BLaER1 treated with 17β-estradiol and CSF1 and Interleukin-3, amounts not matched to agents 10 nM and 100 nM (cell line): ENCODE data around the gene CCL2.

ENCODE experiments used
- H3K27ac ChIP-seq, 11 experiments: shearing (Covaris generic); formaldehyde crosslinking; 2 replicates each; pipeline ENCODE4 v1.8.1; 2022
- H3K27me3 ChIP-seq, 11 experiments: shearing (Covaris generic); formaldehyde crosslinking; 2 replicates each; pipeline ENCODE4 v1.8.1; 2022
- H3K36me3 ChIP-seq, 11 experiments: shearing (Covaris generic); formaldehyde crosslinking; 2 replicates each; pipeline ENCODE4 v1.8.1; 2022
- H3K4me1 ChIP-seq, 10 experiments: shearing (Covaris generic); formaldehyde crosslinking; 2 replicates each; pipeline ENCODE4 v1.8.1; 2022
- H3K4me2 ChIP-seq, 11 experiments: shearing (Covaris generic); formaldehyde crosslinking; 2 replicates each; pipeline ENCODE4 v1.8.1; 2022
- H3K4me3 ChIP-seq, 10 experiments: shearing (Covaris generic); formaldehyde crosslinking; 2 replicates each; pipeline ENCODE4 v1.8.1; 2022
- H3K9ac ChIP-seq, 11 experiments: shearing (Covaris generic); formaldehyde crosslinking; 2 replicates each; pipeline ENCODE4 v1.8.1; 2022
- H3K9me3 ChIP-seq, 11 experiments: shearing (Covaris generic); formaldehyde crosslinking; replicated peaks in 1 of 11; 2 replicates each; pipeline ENCODE4 v1.8.1; 2022
- H4K20me1 ChIP-seq, 11 experiments: shearing (Covaris generic); formaldehyde crosslinking; 2 replicates each; pipeline ENCODE4 v1.8.1; 2022
- Cebpa-rat ChIP-seq, 11 experiments: shearing (Covaris generic); IDR thresholded peaks; 2 replicates each; pipeline ENCODE4 v1.8.1; 2022

Gene CCL2

GRCh38 chr17:34252444-34253138 lies 2.5 kb upstream of the CCL2 start:
- H3K27me3 ChIP-seq: no peaks in the 10 kb centered on the region
- H3K9ac ChIP-seq: peak overlapping the region in 3 of 11 experiments; percentile 54 to 70 (median 67); a peak in 7 of 22 replicates
- TF ChIP-seq Cebpa-rat (IDR thresholded peaks at IDR 0.05): no peak
- no peaks in the 10 kb centered on the region; a peak in 1 of 22 replicates for H4K20me1 ChIP-seq
- H3K4me3 ChIP-seq: peak overlapping the region in 1 of 10 experiments; percentile 17; a peak in 1 of 20 replicates
- peak overlapping the region in 10 of 11 experiments; percentile 5 to 97 (median 40); a peak in 13 of 22 replicates for H3K27ac ChIP-seq
- H3K36me3 ChIP-seq: peaks cover 0 to 17% (median 0%) of the 10 kb centered on the region in 11 experiments; a peak in 4 of 22 replicates
- peak overlapping the region; percentile 38 to 98 (median 74) for H3K4me2 ChIP-seq
- H3K9me3 ChIP-seq: no peaks in the 10 kb centered on the region
- peaks cover 31 to 96% (median 71%) of the 10 kb centered on the region in 10 experiments for H3K4me1 ChIP-seq

- peak overlapping the region in 1 of 10 experiments; percentile 17; a peak in 1 of 20 replicates for H3K4me3 ChIP-seq
- H3K4me2 ChIP-seq: peak overlapping the region in 8 of 11 experiments; percentile 65 to 98 (median 87); a peak in 13 of 22 replicates
- H3K27ac ChIP-seq: peak overlapping the region in 6 of 11 experiments; percentile 24 to 97 (median 76); a peak in 8 of 22 replicates
- H3K9me3 ChIP-seq: no peaks in the 10 kb centered on the region
- no peak for TF ChIP-seq Cebpa-rat (IDR thresholded peaks at IDR 0.05)
- H4K20me1 ChIP-seq: no peaks in the 10 kb centered on the region; a peak in 1 of 22 replicates
- H3K4me1 ChIP-seq: peaks cover 31 to 94% (median 65%) of the 10 kb centered on the region in 10 experiments
- peaks cover 0 to 17% (median 0%) of the 10 kb centered on the region in 11 experiments; a peak in 4 of 22 replicates for H3K36me3 ChIP-seq
- H3K27me3 ChIP-seq: no peaks in the 10 kb centered on the region
- H3K9ac ChIP-seq: peak overlapping the region in 3 of 11 experiments; percentile 5 to 67 (median 54); a peak in 2 of 22 replicates
These were observed 2.0 kb upstream of the CCL2 start for GRCh38 chr17:34253139-34253525.

- Histone ChIP-seq H3K27ac (peak overlapping the region in 8 of 11 experiments; percentile 21 to 97 (median 68); a peak in 11 of 22 replicates), H3K4me2 (peak overlapping the region; percentile 54 to 98 (median 81); a peak in 21 of 22 replicates), H3K9me3 (no peaks in the 10 kb centered on the region), H3K4me1 (peaks cover 31 to 94% (median 62%) of the 10 kb centered on the region in 10 experiments), H3K9ac (peak overlapping the region in 4 of 11 experiments; percentile 51 to 92 (median 86); a peak in 6 of 22 replicates), H3K27me3 (no peaks in the 10 kb centered on the region), H3K36me3 (peaks cover 0 to 17% (median 0%) of the 10 kb centered on the region in 11 experiments; a peak in 4 of 22 replicates), H4K20me1 (no peaks in the 10 kb centered on the region; a peak in 1 of 22 replicates), H3K4me3 (peak overlapping the region in 1 of 10 experiments; percentile 6; a peak in 2 of 20 replicates)
- no peak for TF ChIP-seq Cebpa-rat (IDR thresholded peaks at IDR 0.05)
These were observed 939 bp upstream of the CCL2 start for GRCh38 chr17:34254146-34254545.

GRCh38 chr17:34255381-34255732 lies 272 bp downstream of the CCL2 start:
- Histone ChIP-seq H3K27ac (peak overlapping the region in 9 of 11 experiments; percentile 21 to 97 (median 66); a peak in 17 of 22 replicates), H3K27me3 (no peaks in the 10 kb centered on the region), H4K20me1 (no peaks in the 10 kb centered on the region; a peak in 1 of 22 replicates), H3K9me3 (no peaks in the 10 kb centered on the region), H3K4me2 (peak overlapping the region; percentile 54 to 98 (median 81)), H3K36me3 (peaks cover 0 to 17% (median 0%) of the 10 kb centered on the region in 11 experiments; a peak in 4 of 22 replicates), H3K4me1 (peaks cover 31 to 93% (median 61%) of the 10 kb centered on the region in 10 experiments), H3K4me3 (peak overlapping the region in 7 of 10 experiments; percentile 26 to 68 (median 64); a peak in 14 of 20 replicates), H3K9ac (peak overlapping the region in 9 of 11 experiments; percentile 4 to 92 (median 65); a peak in 14 of 22 replicates)
- TF ChIP-seq Cebpa-rat (IDR thresholded peaks at IDR 0.05): no peak

GRCh38 chr17:34255841-34256240 lies 756 bp downstream of the CCL2 start:
- Histone ChIP-seq H3K27me3 (no peaks in the 10 kb centered on the region), H3K36me3 (peaks cover 0 to 17% (median 0%) of the 10 kb centered on the region in 11 experiments; a peak in 4 of 22 replicates), H3K4me2 (peak overlapping the region; percentile 54 to 98 (median 81)), H4K20me1 (no peaks in the 10 kb centered on the region; a peak in 1 of 22 replicates), H3K9me3 (no peaks in the 10 kb centered on the region), H3K27ac (peak overlapping the region in 6 of 11 experiments; percentile 57 to 97 (median 83); a peak in 12 of 22 replicates), H3K4me3 (peak overlapping the region in 7 of 10 experiments; percentile 26 to 68 (median 64); a peak in 13 of 20 replicates), H3K9ac (peak overlapping the region in 6 of 11 experiments; percentile 51 to 92 (median 74); a peak in 10 of 22 replicates), H3K4me1 (peaks cover 31 to 93% (median 61%) of the 10 kb centered on the region in 10 experiments)
- no peak for TF ChIP-seq Cebpa-rat (IDR thresholded peaks at IDR 0.05)

- peak overlapping the region in 3 of 11 experiments; percentile 82 to 92 (median 91); a peak in 4 of 22 replicates for H3K9ac ChIP-seq
- peak overlapping the region in 3 of 11 experiments; percentile 95 to 97 (median 97); a peak in 6 of 22 replicates for H3K27ac ChIP-seq
- no peaks in the 10 kb centered on the region for H3K9me3 ChIP-seq
- peak overlapping the region in 3 of 10 experiments; percentile 64 to 65 (median 64); a peak in 6 of 20 replicates for H3K4me3 ChIP-seq
- peaks cover 0 to 17% (median 0%) of the 10 kb centered on the region in 11 experiments; a peak in 4 of 22 replicates for H3K36me3 ChIP-seq
- peaks cover 18 to 93% (median 46%) of the 10 kb centered on the region in 10 experiments for H3K4me1 ChIP-seq
- TF ChIP-seq Cebpa-rat (IDR thresholded peaks at IDR 0.05): no peak
- H3K4me2 ChIP-seq: peak overlapping the region in 3 of 11 experiments; percentile 87 to 98 (median 94); a peak in 6 of 22 replicates
- H3K27me3 ChIP-seq: no peaks in the 10 kb centered on the region
- no peaks in the 10 kb centered on the region; a peak in 1 of 22 replicates for H4K20me1 ChIP-seq
These were observed 2.4 kb downstream of the CCL2 start for GRCh38 chr17:34257299-34257985.

GRCh38 chr17:34257986-34258326 lies 2.9 kb downstream of the CCL2 start:
- no peaks in the 10 kb centered on the region for H3K9me3 ChIP-seq
- peak overlapping the region in 3 of 11 experiments; percentile 87 to 98 (median 94); a peak in 6 of 22 replicates for H3K4me2 ChIP-seq
- peaks cover 0 to 17% (median 0%) of the 10 kb centered on the region in 11 experiments; a peak in 4 of 22 replicates for H3K36me3 ChIP-seq
- no peaks in the 10 kb centered on the region; a peak in 1 of 22 replicates for H4K20me1 ChIP-seq
- no peaks in the 10 kb centered on the region for H3K27me3 ChIP-seq
- no peak for TF ChIP-seq Cebpa-rat (IDR thresholded peaks at IDR 0.05)
- H3K9ac ChIP-seq: 0 out of 22 replicates have a peak overlapping the region, but pooled peaks of 1 of the 11 experiments have one; percentile 91
- H3K4me1 ChIP-seq: peaks cover 17 to 90% (median 41%) of the 10 kb centered on the region in 10 experiments
- peak overlapping the region in 2 of 11 experiments; percentile 97; a peak in 4 of 22 replicates for H3K27ac ChIP-seq
- H3K4me3 ChIP-seq: no peak overlapping the region

GRCh38 chr17:34259146-34259545 lies 4.1 kb downstream of the CCL2 start:
- Histone ChIP-seq H3K4me3 (no peak overlapping the region), H3K36me3 (peaks cover 0 to 17% (median 0%) of the 10 kb centered on the region in 11 experiments; a peak in 4 of 22 replicates), H3K27me3 (no peaks in the 10 kb centered on the region), H3K4me2 (peak overlapping the region in 7 of 11 experiments; percentile 19 to 98 (median 51); a peak in 14 of 22 replicates), H3K9ac (no peak overlapping the region), H3K4me1 (peaks cover 16 to 78% (median 32%) of the 10 kb centered on the region in 10 experiments), H3K9me3 (no peaks in the 10 kb centered on the region), H4K20me1 (no peaks in the 10 kb centered on the region; a peak in 1 of 22 replicates), H3K27ac (peak overlapping the region in 4 of 11 experiments; percentile 3 to 97 (median 62); a peak in 6 of 22 replicates)
- TF ChIP-seq Cebpa-rat (IDR thresholded peaks at IDR 0.05): no peak
